ENCODE results near the gene C2CD2. TPM values are rescaled to one million over a fixed set of nuclear protein-coding genes. Genes with fewer than 3 reads are reported as not detected.
"Not testable (repeated sequence)": the region's sequence is repeated elsewhere in the genome, so short reads cannot be mapped to it uniquely, and the experiment has no call there.

The C2CD2 gene
- total RNA-seq, 1 donor from 2014 or later = 9.5 TPM

- Mint-ChIP-seq H3K27ac (no peak overlapping the region), H3K27me3 (ENCODE audit: insufficient read depth) (peaks cover 17% of the 10 kb centered on the region), H3K4me1 (ENCODE audit: low read depth) (peaks cover 6% of the 10 kb centered on the region), H3K9me3 (no peaks in the 10 kb centered on the region), H3K36me3 (ENCODE audit: low read depth) (no peaks in the 10 kb centered on the region), H3K4me3 (no peak overlapping the region)
- intact Hi-C loops (cut with micrococcal nuclease) = no loop called here
- DNase-seq (ENCODE audit: low spot score) = no peak
Measured at GRCh38 chr21:41950941-41951351, 2.9 kb downstream of the C2CD2 start.

GRCh38 chr21:41949631-41950030 lies 4.2 kb downstream of the C2CD2 start:
- H3K9me3 Mint-ChIP-seq; H3K27ac Mint-ChIP-seq; H3K36me3 Mint-ChIP-seq (ENCODE audit: low read depth); H3K4me3 Mint-ChIP-seq; intact Hi-C loops (cut with micrococcal nuclease); H3K4me1 Mint-ChIP-seq (ENCODE audit: low read depth); DNase-seq (ENCODE audit: low spot score): not testable (repeated sequence)
- peaks cover 17% of the 10 kb centered on the region for H3K27me3 Mint-ChIP-seq (ENCODE audit: insufficient read depth)

DNA sequence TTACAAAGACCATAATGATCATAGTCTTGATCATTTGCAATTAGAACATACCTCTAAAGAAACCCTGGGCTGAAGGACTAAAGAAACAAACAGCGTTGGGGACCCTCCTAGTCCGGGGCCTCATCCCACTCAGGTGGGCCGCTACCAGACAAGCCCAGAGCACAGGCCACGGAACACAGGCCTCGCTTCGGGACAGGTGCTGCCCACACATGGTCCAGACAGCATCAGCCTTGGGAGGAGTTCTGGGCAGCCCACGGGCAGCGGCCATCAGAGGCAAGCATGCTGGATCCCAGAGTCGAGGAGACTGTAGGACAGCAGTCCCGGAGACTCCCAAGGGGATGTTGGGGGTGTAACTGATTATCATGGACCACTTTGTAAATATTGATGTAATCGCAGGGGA lies 4.9 kb downstream of the C2CD2 start:
- H3K27me3 Mint-ChIP-seq (ENCODE audit: insufficient read depth) = peaks cover 17% of the 10 kb centered on the region
- no peaks in the 10 kb centered on the region for H3K36me3 Mint-ChIP-seq (ENCODE audit: low read depth)

DNA sequence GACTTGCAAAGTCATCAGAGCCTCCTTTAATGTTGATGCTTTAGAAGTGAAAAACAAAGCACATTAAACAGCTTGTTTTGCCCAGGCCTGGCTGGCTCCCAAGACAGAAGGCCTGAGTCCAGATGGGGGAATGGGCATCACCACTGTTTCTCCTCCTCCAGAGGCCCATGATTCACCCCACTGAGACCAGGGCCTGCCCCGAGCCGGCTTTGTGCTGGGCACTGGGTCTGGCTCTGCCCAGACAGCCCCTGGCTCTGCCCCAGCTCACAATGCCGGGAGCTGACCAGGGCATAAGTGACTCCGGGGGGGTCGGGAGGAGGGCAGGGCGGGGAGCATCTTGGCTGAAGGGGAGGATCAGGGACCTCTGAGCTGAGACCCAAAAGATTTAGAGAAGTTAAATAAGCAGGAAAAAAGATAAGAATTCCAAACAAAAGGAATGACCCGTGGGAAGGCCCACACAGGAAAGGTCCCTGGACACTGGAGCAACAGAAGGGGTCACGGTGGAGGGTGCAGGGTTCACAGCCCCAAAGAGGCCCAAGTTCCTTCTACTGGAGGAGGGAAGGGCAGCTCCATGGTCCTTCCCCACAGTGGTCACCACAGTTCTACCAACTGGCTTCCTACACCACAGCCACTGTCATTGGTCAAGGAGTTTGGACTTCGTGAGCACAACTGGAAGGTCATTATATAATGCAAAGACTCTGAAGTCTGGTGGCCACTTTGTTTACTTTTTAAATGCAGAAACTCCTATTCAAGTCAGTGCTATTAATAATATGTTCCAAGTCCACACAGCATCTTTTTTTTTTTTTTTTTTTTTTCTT lies 5.5 kb downstream of the C2CD2 start:
- Mint-ChIP-seq H3K27ac (no peak overlapping the region), H3K36me3 (ENCODE audit: low read depth) (no peaks in the 10 kb centered on the region)
- intact Hi-C loops (cut with micrococcal nuclease) = no loop called here

More for the DNA sequence above, 4.9 kb downstream of the C2CD2 start:
- Mint-ChIP-seq H3K27ac (no peak overlapping the region), H3K9me3 (no peaks in the 10 kb centered on the region), H3K4me1 (ENCODE audit: low read depth) (no peaks in the 10 kb centered on the region), H3K4me3 (no peak overlapping the region)
- no peak for DNase-seq (ENCODE audit: low spot score)
- intact Hi-C loops (cut with micrococcal nuclease) = no loop called here

DNA sequence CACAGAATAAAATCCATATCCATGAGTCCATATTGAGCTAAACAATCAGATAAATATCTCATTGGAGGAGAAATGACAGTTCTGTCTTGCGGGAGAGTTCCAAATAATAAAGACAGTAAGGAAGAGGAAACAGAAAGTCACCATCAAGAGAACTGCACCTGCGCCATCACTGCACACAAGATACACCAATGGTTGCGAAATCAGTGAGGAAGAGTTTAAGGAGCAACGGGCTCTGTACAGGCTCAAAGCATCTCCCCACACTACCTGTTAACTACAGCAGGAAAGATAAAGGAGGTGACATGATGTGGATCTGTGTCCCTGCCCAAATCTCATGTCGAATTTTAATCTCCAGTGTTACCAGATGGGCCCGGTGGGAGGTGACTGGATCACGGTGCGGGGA lies 7.8 kb downstream of the C2CD2 start:
- intact Hi-C loops (cut with micrococcal nuclease) = no loop called here
- Mint-ChIP-seq H3K4me3 (no peak overlapping the region), H3K27ac (no peak overlapping the region), H3K27me3 (ENCODE audit: insufficient read depth) (peaks cover 2% of the 10 kb centered on the region), H3K36me3 (ENCODE audit: low read depth) (no peaks in the 10 kb centered on the region), H3K9me3 (no peaks in the 10 kb centered on the region), H3K4me1 (ENCODE audit: low read depth) (no peaks in the 10 kb centered on the region)
- no peak for DNase-seq (ENCODE audit: low spot score)

More for the DNA sequence above, 5.5 kb downstream of the C2CD2 start:
- no peak for DNase-seq (ENCODE audit: low spot score)
- Mint-ChIP-seq H3K9me3 (no peaks in the 10 kb centered on the region), H3K4me1 (ENCODE audit: low read depth) (no peaks in the 10 kb centered on the region), H3K4me3 (no peak overlapping the region), H3K27me3 (ENCODE audit: insufficient read depth) (peaks cover 17% of the 10 kb centered on the region)

DNA sequence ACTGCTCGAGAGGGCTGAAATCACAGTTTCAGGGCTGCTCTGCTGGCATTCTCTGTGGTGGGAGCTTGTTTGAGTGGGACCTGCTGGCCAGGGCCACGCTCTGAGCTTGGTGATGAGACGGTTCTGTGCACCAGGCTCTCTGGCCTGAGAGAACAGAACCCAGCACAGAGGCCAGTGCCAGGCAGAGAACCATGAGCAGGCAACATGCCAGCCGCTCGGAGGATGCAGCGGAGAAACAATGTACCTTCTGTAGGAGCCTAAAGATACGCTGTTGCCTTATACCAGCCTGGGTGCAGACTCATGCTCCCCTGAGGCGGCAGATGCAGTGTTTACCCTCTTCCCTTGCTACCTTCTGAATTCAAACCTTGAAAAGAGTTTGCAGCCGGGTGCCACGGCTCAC lies 10.0 kb downstream of the C2CD2 start:
- intact Hi-C loops (cut with micrococcal nuclease) = no loop called here
- no peaks in the 10 kb centered on the region for H3K27me3 Mint-ChIP-seq (ENCODE audit: insufficient read depth)
- H3K9me3 Mint-ChIP-seq = no peaks in the 10 kb centered on the region
- H3K4me1 Mint-ChIP-seq (ENCODE audit: low read depth) = no peaks in the 10 kb centered on the region
- no peak overlapping the region for H3K27ac Mint-ChIP-seq
- no peak overlapping the region for H3K4me3 Mint-ChIP-seq
- H3K36me3 Mint-ChIP-seq (ENCODE audit: low read depth) = no peaks in the 10 kb centered on the region
- DNase-seq (ENCODE audit: low spot score) = no peak

DNA sequence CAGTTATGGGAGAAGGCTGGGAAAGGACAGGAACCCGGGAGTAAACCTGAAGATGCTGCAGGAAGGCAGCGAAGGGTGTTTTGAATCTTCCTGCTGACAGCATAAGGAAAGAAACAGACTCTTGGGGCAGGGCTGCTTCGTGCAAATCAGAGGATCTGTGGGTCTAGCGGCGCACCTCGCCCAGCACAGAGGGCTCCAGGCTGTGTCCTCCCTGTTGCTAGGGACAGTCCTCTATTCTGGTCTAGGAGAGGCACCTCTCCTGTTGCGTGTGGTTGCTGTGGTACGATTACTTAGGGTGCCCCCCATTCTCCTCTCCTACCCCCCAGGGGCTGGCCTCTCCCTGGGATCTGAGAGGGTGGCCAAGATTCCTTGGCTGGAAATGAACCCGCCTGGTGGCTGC lies 11.4 kb downstream of the C2CD2 start:
- Mint-ChIP-seq H3K27ac (no peak overlapping the region), H3K4me1 (ENCODE audit: low read depth) (no peaks in the 10 kb centered on the region), H3K9me3 (no peaks in the 10 kb centered on the region), H3K27me3 (ENCODE audit: insufficient read depth) (no peaks in the 10 kb centered on the region), H3K36me3 (ENCODE audit: low read depth) (no peaks in the 10 kb centered on the region), H3K4me3 (no peak overlapping the region)
- DNase-seq (ENCODE audit: low spot score) = no peak
- intact Hi-C loops (cut with micrococcal nuclease) = no loop called here

DNA sequence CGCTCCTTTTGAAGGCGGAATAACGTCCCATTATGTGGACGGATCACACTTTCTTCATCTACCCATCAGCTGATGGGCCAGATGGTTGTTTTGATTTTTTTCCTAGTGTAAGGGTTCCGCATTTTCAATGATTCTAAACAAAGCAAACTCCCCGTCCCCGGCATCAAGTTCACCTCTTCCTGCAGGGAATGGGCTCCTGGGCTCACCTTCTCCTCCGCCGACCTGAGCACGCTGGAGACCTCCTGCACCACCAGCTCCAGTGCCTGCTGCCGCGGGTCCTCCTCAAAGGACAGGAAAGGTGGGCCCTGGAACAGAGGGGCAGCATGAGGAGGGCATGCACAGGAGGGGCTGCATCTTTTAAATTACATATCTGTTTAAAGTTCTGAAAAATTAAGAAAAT lies 11.9 kb downstream of the C2CD2 start:
- Mint-ChIP-seq H3K27me3 (ENCODE audit: insufficient read depth) (no peaks in the 10 kb centered on the region), H3K36me3 (ENCODE audit: low read depth) (no peaks in the 10 kb centered on the region), H3K4me1 (ENCODE audit: low read depth) (no peaks in the 10 kb centered on the region), H3K27ac (no peak overlapping the region), H3K4me3 (no peak overlapping the region), H3K9me3 (no peaks in the 10 kb centered on the region)
- intact Hi-C loops (cut with micrococcal nuclease) = no loop called here
- no peak for DNase-seq (ENCODE audit: low spot score)

GRCh38 chr21:41940431-41940830 lies 13.4 kb downstream of the C2CD2 start:
- Mint-ChIP-seq H3K27ac (no peak overlapping the region), H3K36me3 (ENCODE audit: low read depth) (no peaks in the 10 kb centered on the region), H3K4me1 (ENCODE audit: low read depth) (no peaks in the 10 kb centered on the region), H3K9me3 (no peaks in the 10 kb centered on the region), H3K27me3 (ENCODE audit: insufficient read depth) (peaks cover 2% of the 10 kb centered on the region), H3K4me3 (no peak overlapping the region)
- intact Hi-C loops (cut with micrococcal nuclease) = no loop called here
- no peak for DNase-seq (ENCODE audit: low spot score)

DNA sequence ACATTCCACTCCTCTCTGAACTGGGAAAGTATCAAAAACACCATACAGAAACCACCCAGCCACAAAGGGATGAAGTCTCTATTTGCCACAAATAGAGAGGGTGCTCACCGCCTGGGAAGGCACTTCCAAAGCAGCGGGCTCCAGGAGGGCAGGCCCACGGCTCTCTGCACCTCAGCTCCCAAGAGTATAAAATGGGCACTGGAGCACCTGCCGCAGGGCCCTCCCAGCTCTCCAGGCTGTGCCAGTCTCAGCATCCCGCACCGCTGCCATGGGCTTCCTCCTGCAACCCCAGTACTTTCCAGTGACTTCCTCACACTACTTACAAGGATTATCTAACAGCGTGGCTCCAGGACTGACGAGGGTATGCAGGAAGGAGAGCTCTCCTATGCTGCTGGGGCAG lies 14.4 kb downstream of the C2CD2 start:
- intact Hi-C loops (cut with micrococcal nuclease) = no loop called here
- DNase-seq (ENCODE audit: low spot score) = no peak
- Mint-ChIP-seq H3K4me1 (ENCODE audit: low read depth) (no peaks in the 10 kb centered on the region), H3K27ac (no peak overlapping the region), H3K4me3 (no peak overlapping the region), H3K9me3 (no peaks in the 10 kb centered on the region), H3K36me3 (ENCODE audit: low read depth) (no peaks in the 10 kb centered on the region), H3K27me3 (ENCODE audit: insufficient read depth) (peaks cover 3% of the 10 kb centered on the region)

DNA sequence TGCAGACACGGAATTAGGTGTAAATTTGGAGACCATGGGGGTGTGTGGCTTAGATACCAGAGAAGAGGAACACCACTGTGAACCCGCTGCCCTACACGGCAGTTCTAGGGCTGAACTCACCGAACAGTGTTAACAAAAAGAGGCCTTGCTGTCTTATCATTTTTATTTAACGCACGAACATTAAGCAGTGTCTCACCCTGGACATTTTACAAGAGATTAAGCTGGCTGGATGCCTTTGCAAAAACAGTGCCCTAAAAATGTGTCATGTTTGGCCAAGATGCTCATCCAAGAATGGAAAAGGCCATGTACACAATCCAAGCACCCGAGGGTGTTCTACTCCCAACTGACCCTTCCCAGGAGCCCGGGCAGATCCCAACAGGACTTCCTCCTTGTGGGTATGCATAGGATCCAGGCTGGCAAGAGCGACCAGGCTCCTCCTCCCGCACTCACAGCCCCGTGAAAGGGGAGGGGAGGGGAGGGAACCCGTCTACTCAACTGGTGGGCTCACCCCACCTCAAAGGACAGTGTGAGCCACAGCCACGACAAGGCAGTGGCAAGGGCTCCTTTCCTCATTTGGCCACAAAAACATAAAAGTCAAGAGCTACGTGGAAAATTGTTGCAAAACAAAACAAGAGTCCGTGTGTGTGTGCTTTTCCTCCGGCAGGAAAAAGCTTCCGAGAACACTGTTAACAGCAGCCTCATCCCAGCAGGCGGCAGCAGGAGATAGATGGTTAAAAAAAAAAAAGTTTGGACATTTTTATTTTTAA lies 20.3 kb downstream of the C2CD2 start:
- Mint-ChIP-seq H3K9me3 (no peaks in the 10 kb centered on the region), H3K4me1 (ENCODE audit: low read depth) (peaks cover 25% of the 10 kb centered on the region), H3K36me3 (ENCODE audit: low read depth) (no peaks in the 10 kb centered on the region), H3K27ac (no peak overlapping the region), H3K4me3 (no peak overlapping the region), H3K27me3 (ENCODE audit: insufficient read depth) (peaks cover 8% of the 10 kb centered on the region)
- intact Hi-C loops (cut with micrococcal nuclease) = no loop called here
- no peak for DNase-seq (ENCODE audit: low spot score)

DNA sequence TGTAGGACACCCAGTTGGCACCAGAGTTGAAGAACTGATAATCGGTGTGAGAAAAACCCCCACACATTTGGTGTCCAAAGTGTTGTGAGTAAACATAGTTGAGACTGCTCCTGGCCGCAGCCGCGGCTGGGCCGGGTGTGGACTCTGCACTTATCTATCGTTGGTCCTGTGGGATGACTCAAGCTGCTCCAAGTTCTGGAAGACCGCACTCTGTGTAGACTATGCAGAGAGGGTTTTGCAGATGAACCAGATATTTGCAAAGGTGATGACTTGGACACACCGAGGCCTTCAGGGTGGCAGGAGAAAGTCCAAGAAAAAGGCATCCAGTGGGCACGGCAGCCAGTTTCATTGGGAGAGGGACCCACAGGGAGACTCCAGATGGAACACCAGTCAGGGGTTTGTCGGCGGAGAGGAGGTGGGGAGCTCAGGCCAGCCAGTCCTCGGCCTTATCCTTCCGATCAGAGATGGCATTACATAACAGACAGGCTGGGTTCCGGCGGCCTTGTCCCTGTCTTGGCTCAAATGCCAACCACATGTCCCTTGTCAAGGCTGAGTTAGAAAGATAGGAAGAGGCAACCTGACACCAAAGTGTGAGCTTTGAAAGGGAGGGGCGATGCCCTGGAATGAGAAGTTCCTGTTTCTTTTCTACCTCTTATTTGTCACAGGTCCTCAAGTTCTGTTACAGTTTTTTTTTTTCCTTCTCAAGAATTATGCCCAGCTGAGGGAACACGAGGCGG lies 21.1 kb downstream of the C2CD2 start:
- Mint-ChIP-seq H3K36me3 (ENCODE audit: low read depth) (no peaks in the 10 kb centered on the region), H3K4me3 (no peak overlapping the region), H3K4me1 (ENCODE audit: low read depth) (peaks cover 33% of the 10 kb centered on the region), H3K27ac (no peak overlapping the region), H3K27me3 (ENCODE audit: insufficient read depth) (peaks cover 8% of the 10 kb centered on the region), H3K9me3 (no peaks in the 10 kb centered on the region)
- intact Hi-C loops (cut with micrococcal nuclease) = no loop called here
- DNase-seq (ENCODE audit: low spot score) = no peak

DNA sequence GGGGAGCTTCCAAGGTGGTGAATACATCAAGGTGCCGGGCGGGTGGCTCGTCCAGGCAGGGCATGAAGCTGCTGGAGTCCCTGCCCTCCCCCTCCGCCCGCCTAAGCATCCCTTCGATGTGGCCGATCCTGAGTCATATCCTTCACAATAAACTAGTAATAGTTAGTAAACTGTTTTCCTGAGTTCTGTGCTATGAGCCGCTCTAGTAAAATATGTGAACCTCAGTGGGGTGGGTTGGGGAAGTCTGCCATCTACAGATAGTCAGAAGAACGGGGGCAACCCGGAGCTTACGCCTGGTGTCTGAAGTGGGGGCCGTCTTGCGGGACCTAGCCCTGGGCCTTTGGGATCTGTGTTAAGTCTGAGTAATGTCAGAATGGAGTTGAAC lies 21.6 kb downstream of the C2CD2 start:
- intact Hi-C loops (cut with micrococcal nuclease) = no loop called here
- H3K36me3 Mint-ChIP-seq (ENCODE audit: low read depth) = no peaks in the 10 kb centered on the region
- no peaks in the 10 kb centered on the region for H3K9me3 Mint-ChIP-seq
- H3K27me3 Mint-ChIP-seq (ENCODE audit: insufficient read depth) = peaks cover 8% of the 10 kb centered on the region
- no peak for DNase-seq (ENCODE audit: low spot score)
- H3K4me1 Mint-ChIP-seq (ENCODE audit: low read depth) = peaks cover 35% of the 10 kb centered on the region
- no peak overlapping the region for H3K4me3 Mint-ChIP-seq
- no peak overlapping the region for H3K27ac Mint-ChIP-seq

All from activated T-helper 1 cell treated with anti-CD3 and anti-CD28 coated beads, Interleukin-12 subunit alpha, Interleukin-12 subunit beta, Interleukin-2, Interleukin-4 antibody, amounts not matched to agents 30 ng/mL and 10 ng/mL and 1 ng/mL, durations not matched to agents 14 hours and 24 hours and 36 hours (primary cell).